GM12875 (cell line): Measurements from ENCODE around the gene PTDSS2.
A peak's percentile ranks its signal among the peaks of the same experiment; 100 is the strongest.

Experiments used
- H3K4me3 ChIP-seq: one replicate; pipeline ENCODE4 v1.5.1; 2011; ENCODE audit warnings: low read depth, low read length, control low read depth
- TF ChIP-seq, protein P1 (sequence below): IDR thresholded peaks from 2 replicates; pipeline ENCODE4 v1.5.1; 2011; ENCODE audit warnings: low read depth, mild to moderate bottlenecking, control low read depth, inconsistent platforms, low read length, moderate library complexity, borderline replicate concordance; ENCODE audit not compliant: insufficient read depth

PTDSS2 gene

DNA sequence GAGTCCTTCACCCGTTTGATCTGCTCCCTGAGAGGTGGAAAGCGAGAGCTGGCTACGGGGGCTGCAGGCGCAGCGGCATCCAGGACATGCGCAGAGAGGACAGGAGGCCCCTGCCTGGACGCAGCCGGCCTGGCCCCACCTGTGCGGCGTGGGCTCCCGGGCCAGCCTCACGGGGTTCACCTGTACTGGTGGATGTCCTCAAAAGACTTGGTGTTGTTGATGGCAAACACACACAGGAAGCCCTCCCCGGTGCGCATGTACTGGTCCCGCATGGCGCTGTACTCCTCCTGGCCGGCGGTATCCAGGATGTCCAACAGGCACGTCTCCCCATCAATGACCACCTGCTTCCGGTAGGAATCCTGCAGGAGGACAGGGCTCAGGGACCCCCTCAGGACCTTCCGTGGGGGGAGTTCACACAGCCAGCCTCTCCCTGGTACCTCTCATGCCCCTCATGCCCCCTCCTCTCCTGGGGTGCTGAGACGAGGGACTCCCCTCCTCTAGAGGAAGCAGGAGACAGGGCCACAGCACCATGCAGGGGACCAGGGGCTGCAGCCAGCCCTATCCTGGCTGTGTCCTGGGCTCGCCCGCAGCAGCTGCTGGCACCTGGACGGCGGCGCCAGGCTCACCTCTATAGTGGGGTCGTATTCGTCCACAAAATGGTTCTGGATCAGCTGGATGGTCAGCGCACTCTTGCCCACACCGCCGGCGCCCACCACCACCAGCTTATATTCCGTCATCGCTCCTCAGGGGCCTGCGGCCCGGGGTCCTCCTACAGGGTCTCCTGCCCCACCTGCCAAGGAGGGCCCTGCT, 83.7 kb downstream of the PTDSS2 start:
- peak overlapping the region; percentile 83 for H3K4me3 ChIP-seq
- TF ChIP-seq, protein P1, sequence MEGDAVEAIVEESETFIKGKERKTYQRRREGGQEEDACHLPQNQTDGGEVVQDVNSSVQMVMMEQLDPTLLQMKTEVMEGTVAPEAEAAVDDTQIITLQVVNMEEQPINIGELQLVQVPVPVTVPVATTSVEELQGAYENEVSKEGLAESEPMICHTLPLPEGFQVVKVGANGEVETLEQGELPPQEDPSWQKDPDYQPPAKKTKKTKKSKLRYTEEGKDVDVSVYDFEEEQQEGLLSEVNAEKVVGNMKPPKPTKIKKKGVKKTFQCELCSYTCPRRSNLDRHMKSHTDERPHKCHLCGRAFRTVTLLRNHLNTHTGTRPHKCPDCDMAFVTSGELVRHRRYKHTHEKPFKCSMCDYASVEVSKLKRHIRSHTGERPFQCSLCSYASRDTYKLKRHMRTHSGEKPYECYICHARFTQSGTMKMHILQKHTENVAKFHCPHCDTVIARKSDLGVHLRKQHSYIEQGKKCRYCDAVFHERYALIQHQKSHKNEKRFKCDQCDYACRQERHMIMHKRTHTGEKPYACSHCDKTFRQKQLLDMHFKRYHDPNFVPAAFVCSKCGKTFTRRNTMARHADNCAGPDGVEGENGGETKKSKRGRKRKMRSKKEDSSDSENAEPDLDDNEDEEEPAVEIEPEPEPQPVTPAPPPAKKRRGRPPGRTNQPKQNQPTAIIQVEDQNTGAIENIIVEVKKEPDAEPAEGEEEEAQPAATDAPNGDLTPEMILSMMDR = no peak

DNA sequence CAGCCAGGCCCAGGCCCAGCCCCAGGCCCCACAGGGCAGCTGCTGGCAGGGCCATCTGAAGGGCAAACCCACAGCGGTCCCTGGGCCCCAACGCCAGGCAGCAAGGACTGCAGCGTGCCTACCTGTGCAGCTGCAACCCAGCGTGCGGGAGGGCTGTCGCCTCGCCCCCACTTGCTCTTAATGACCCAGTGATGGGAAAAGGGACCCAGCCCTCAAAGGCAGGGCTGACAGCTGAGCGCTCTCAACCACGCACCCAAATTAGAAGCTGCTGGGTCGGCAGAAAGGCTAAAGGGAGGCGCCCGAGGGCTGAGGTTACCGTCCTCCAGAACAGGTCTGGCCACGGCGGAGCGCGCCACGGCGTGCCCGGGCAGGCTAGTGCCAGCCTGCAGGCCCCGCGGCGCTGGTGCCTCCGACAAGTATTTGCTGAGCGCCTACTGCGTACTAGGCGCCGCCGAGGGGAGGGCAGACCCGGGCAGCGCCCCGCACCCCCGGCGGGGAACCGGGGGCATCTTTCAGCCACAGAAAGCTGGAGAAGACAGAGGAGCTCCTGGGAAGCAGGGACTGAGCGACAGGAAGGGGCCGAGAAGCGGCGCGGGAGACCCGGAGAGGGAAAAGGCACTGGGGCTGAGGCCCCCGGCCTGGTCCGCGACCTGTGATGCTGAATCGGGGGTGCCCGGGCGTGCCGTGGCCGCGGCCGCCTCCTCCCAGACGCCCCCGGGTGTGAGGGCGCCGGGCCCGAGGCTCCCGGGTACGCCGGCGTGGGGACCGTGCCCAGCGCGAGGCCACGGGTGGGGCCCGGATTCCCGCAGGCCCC, 84.5 kb downstream of the PTDSS2 start:
- TF ChIP-seq, protein P1 = no peak
- H3K4me3 ChIP-seq = peak overlapping the region; percentile 83

DNA sequence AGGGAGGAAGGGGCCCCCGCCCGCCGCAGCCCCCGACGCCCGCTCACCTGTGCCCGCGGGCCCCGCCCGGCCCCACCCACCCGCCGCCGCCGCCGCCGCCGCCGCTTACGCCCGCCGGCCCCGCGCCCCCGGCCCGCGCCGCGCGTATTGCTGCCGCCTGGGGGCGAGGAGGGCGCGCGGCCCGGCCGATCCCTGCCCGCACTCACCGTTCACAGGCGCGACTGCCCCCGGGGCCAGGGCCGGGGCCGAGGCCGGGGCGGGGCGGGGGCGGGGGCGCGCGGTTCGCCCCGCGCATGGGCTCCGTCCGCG, 85.1 kb downstream of the PTDSS2 start:
- TF ChIP-seq, protein P1 = no peak
- H3K4me3 ChIP-seq = peak overlapping the region; percentile 83

DNA sequence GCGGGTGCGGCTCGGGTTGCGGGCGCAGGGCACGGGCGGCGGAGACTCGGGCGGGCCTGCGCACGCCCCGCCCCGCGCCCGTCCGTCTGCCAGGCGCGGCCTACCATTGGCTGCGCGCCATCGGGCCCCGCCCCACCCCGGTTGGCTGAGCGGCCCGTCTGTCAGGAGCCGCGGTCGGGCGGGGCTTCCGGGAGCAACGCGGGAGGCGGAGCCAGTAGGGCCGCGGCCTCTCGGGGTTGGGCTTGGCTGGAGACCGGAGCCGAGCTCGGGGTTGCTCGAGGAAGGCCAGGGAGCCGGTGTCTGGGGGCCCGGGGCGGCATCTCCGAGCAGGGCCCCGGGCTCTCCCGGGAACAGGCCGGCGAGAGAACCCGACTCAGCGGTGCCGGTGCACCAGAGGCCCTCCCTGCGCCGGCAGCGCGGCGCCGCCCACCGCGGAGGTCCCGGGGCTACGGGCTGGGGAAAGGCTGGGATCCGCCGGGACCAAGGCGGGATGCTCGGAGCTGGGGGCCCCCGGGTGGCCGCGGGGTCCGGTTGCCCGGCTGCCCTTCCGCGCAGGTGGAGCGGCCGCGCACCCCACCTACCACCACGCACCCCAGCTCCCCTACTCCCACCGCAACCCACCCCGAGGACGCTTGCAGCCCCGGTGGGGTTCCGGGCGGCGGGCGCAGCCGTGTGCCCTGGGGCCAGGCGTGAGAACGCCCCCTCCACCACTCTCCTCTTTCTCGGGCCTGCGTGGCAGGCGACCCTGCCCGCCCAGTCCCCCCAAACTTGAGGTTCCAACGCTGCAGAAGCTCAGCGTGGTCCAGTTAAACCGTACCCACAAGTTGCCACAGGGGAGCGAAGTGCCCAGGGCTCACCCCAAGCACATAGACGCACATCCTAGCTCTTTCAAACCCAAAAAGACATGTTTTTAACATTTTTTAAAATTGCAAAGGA, 85.7 kb downstream of the PTDSS2 start, which contains the start of gene HRAS:
TSS of gene HRAS (minus strand) at position 58 of the 936 bp plus-strand sequence.
- TF ChIP-seq, protein P1 = no peak
- peak within 1 kb of the TSS; percentile 83 for H3K4me3 ChIP-seq

DNA sequence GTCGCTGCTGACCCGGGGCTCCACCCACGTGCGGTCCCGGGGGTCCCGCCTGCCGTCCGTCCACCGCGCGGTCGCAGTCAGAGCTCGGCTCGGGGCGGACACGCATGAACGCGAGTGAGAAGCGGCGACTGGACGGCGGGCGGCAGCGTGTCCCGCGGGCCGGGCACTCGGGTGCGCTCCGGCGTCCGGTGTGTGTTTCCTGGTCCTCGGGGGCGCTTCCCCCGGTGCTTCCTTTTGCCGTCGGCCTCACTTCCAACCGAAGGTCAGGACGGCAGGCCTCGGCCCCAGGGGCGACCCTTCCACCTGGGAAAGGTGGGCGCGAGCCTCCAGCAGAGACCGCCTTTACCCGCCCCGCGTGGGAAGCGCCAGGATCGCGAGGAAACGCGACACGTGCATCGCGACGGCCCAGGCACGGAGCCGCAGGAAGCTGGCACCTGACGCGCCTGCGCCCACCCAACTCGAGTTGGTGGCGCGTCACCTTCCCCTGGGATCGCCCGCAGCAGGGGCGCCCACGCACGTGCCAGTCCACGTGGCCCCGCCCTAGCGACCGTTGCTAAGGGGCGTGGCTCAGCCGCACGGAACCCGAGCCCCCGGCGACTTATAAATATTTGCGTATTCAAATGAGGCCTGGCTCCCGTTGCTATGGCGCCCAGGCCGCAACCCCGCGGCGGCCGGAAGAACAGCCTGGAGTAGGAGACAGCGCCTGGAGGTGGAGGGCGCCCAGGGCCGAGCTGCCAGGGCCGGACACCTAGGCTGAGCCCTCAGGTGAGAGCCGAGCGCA, 87.0 kb downstream of the PTDSS2 start, which contains the start of gene LRRC56:
TSS of gene LRRC56 (plus strand) at position 687 of the 781 bp plus-strand sequence. CDS start 3,158 bp downstream, outside the sequence.
- H3K4me3 ChIP-seq = peak within 1 kb of the TSS; percentile 53
- TF ChIP-seq, protein P1 = no peak

DNA sequence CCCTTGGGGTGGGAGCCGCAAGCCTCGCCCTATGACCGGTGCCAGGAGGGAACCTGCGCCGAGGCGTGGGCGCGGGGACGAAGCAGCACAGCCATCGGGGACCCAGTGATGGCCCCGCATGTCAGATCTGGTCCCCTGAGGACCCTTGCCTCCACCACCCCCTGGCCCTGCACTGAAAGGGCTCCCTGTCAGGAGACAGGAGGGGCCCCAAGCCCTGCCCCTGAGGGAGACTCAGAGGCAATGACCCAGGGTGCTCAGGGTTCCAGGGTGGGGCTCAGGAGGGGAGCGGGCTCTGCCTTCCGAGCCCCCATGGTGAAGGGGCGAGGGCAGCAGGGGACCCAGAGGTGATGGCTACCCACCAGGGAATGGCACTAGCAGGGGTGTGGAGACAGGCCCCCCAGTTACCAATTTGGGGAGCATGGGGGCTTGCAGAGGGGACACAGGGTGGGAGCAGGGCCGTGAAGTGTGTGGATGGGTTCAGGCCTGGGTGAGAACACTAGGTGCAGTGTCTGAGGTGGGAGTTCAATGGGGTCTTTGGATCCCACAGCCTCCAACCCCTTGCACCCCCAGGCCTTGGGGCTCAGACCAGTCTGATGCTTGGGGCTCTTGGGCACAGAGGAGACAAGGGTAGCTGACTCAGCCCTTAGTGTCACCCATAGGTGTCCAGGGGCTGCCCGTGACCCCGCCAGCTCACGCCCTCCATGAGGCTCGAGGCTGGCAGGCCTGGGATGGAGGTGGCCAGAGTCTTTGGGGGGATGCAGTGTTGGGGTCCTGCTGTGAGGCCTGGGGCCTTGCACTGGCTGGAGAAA, 87.7 kb downstream of the PTDSS2 start:
- H3K4me3 ChIP-seq = peak overlapping the region; percentile 53
- TF ChIP-seq, protein P1 = no peak
